HG02678 (cell line): ENCODE data around the gene ZNF804A.
A peak's percentile ranks its signal among the peaks of the same experiment; 100 is the strongest.

Source experiments
- ATAC-seq: cut with Tn5 transposase; IDR thresholded peaks from one replicate; pipeline ENCODE4 v1.9.1; 2021; ENCODE audit warnings: mild to moderate bottlenecking, moderate library complexity; ENCODE audit not compliant: unreplicated experiment

ZNF804A gene

DNA sequence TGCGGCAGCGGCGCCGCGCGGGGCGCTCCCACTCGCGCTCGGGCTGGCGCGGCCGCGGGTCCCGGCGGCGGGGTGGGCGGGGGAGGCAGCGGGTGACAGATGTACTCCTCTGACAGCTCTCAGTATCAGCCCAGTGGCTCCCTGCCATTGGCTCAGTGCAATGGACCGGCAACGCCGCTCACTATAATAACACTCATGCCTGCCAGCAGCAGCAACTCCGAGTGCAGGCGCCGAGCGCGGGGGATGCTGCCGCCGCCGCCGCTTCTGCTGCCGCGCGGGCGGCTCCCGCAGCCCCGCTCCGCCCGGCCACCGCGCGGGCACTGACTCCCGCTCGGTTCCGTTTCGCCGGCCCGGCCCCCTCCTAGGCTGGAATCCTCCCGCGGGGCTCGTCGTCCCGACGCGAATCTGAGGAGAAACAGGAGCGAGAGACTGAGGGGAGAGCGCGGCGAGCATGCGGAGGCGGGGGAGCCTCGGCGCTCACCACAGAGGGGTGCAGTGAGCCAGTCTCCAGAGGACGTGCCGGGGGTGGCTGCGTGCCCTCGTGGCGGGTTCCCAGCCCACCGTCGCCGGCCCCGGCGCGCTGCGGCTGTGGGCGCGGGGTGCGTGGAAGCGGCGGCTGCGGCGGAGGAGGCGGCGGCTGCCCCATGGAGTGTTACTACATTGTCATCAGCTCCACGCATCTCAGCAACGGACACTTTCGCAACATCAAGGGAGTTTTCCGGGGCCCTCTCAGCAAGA, at the start of gene ZNF804A:
Gene ZNF804A, plus strand, starts transcription at position 214 of the 738 bp plus-strand sequence. Its CDS starts 431 bp downstream, at position 645.
- ATAC-seq = peak; percentile 86

DNA sequence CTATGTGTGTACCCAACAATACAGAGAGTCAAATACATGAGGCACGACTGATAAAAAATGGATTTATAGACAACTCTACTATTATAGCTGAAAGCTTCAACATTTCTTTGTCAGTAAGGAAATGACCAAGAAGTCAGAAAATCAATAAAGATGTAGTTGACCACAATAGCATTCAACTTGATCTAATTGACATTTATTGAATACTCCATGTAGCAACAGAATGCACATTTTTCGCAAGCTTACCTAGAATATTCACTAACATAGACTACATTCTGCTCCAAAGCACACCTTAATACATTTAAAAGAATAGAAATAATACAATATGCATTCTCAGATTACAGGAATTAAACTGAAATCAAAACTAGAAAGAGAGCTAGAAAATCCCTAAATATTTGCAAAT, 49.2 kb upstream of the ZNF804A start:
- no peak for ATAC-seq

DNA sequence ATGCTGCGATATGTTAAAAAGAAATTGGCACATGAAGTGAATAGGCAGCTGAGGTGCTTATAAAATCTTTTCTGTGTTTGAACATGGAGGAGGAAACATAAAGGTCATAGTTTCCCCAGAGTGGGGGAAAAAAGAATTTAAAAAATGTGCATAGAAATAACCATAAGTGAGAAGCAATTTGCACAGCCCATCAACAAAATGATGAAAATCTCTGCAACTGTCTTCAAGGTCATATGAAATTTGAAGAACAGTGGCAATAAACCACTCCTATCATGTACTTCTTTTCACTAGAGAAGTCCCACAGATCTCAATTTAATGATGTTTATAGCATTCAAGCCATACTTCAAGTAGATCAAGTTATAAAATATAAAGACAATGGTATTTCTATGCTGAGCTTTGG, 46.7 kb upstream of the ZNF804A start:
- ATAC-seq = no peak

DNA sequence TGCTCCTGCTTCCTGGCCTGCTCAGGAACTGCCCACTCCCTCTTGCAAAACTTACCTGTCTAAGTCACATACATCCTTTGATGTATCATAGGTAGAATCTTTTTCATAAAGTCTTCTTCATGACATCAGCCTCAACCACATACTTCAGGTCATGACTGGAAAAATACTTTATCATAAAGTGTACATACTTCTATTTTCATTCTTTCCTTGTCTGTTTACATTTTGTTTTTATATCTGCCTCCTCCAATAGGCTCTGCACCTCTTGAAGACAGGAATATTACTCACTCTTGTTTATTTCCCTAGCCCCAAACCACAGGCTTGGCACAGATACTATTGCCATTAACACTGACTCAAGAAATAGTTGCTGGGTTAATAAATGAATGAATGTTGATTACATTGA, 43.6 kb upstream of the ZNF804A start:
- no peak for ATAC-seq

DNA sequence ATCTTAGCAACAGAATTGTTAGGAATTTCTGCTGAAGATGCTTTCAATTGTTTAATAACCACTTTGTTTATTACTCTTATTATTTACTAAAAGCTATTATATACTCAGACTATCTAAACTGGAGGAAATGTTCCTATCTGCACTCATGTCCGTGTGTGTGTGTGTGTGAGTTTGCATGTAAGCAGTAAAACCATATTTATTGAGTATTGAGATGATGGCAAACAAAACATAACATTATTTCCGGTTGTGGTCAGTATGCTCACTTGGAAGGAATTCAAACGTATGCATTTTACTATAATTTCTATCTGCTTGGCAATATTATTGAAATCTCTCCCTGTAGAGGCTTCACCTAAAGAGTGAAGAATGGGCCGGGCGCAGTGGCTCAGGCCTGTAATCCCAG, 43.0 kb upstream of the ZNF804A start:
- ATAC-seq = no peak

DNA sequence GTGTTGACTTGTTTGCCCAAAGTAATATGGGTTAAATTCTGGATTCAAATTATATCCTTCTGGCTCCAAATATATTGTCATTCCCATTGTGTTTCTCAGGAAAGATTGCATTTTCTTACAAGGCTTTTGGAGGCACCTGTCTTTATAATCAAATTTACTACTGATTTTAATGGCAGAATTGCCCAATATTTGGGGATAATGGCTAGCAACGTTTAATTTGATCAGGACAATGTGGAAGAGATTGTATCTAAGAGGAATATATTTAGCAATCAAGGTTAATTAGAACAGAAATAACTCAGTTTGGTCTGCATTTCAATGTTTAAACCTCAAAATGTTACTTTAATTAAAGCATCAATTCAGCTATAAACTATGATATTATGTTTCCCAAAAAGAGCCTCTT, 41.7 kb upstream of the ZNF804A start:
- ATAC-seq = no peak

DNA sequence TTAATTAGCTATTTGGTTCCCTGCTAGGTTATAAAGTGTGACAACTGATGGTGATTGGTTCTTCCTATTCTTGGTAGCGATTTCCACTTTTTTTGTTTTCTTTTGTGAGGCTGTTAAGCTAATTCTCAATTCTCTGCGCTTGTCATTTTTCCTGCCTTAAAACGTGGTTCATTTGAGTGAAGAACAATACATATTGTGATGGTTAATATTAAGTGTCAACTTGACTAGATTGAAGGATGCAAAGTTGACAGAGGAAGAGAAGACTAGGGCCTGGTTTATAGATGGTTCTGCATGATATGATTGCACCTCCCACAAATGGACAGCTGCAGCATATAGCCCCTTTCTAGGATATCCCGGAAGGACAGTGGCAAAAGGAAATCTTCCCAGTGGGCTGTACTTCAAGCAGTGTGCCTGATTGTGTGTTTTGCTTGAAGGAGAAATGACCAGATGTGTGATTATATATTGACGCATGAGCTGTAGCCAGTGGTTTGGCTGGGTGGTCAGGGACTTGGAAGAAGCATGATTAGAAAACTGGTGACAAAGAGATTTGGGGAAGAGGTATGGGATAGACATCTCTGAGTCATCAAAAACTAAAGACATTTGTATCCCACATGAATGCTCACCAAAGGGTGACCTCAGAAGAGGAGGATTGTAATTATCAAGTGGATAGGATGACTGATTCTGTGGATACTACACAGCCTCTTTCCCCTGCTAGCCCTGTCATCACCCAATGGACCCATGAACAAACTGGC, 39.4 kb upstream of the ZNF804A start:
- no peak for ATAC-seq

DNA sequence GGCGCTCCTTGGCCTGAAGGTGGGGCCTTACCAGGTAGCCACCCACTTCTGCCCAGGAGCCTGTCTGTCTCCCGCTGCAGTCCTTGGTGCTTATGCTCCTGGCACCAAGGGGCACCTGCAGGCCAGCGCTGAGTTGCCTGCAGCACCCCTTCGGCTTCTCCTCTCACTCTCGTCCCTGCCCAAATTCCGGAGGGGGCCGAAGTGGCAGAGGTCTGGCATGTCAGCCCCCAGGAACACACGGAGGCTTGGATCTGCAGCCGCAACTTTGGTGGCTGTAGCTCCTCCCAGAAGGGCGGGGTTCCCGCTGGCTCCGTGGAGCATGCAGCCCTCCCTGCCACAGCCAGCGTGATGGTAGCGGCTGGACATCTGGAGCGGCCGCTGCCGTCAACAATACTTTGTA, 37.7 kb upstream of the ZNF804A start:
- no peak for ATAC-seq

DNA sequence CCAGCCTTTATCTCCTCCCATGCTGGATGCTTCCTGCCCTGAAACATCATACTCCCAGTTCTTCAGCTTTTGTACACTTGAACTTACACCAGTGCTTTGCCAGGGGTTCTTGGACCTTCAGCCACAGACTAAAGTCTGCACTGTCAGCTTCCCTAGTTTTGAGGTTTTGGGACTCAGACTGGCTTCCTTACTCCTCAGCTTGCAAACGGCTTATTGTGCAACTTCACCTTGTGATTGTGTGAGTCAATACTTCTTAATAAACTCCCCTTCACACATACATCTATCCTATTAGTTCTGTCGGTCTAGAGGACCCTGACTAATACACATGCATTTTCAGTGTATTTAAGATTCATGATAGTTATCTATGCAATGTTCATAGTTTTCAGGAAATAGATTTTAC, 35.8 kb upstream of the ZNF804A start:
- ATAC-seq = no peak

DNA sequence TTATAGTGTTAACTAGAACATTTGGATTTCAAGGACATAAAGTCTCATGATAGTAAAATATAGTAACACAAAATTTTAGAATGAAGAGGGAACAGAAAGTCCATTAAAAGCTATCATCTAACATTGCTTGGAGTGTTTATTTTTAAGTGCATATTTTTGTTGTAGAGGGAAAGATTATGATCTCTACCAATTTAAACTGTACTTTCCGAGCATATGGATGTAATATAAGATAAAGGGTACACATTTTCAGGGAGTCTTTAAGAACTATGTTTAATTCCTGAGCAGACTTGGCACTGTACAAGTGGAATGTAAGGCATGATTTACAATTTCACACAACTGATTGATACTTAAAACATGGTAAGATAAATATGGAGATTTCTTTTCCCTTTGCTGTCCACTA, 34.2 kb upstream of the ZNF804A start:
- ATAC-seq = no peak

DNA sequence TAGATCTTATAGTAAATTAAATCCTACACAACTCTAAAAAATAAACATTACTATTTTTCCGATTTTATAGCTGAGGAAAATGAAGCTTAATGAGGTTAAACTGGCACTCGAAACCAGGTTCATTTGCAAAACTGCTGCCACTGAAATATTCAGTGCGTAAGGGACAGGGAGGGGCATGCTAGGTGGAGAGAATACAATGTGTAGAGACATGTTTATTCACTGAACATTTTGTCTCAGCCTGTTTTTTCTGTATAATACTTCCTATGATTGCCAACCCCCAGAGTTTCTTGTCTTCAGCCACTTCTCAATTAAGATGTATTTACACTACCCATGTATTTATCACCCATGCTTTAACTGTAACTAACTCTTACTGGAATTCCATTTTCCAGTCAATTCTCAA, 31.6 kb upstream of the ZNF804A start:
- no peak for ATAC-seq

DNA sequence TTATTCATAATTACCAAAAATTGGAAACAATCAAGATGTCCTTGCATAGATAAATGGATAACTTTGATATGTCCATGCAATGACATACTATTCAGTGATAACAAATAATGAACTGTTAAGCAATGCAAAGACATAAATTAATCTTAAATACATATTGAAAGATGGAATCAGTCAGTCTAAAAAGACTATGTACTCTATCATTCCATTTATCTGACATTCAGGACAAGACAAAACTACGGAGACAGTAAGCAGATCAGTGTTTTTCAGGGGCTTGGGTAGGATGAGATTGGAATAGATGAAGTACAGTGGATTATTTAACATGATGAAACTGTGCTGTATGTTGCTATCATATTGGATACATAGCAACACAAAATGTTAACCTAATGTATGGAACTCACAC, 21.3 kb upstream of the ZNF804A start:
- no peak for ATAC-seq

DNA sequence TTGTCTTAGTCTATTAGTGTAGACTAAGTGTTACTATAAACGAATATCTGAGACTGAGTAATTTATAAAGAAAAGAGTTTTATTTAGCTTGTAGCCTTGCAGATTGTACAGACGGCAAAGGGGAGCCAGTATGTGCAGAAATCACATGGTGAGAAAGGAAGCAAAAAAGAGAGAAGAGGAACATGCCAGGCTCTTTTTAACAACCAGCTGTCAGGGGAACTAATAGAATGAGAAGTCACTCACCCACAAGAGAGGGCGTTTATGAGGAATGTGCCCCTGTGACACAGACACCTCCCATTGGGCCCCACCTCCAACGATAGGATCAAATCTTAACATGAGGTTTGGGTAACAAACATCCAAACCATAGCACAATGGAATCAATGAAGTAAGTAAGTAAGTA, 20.6 kb upstream of the ZNF804A start:
- ATAC-seq = no peak

DNA sequence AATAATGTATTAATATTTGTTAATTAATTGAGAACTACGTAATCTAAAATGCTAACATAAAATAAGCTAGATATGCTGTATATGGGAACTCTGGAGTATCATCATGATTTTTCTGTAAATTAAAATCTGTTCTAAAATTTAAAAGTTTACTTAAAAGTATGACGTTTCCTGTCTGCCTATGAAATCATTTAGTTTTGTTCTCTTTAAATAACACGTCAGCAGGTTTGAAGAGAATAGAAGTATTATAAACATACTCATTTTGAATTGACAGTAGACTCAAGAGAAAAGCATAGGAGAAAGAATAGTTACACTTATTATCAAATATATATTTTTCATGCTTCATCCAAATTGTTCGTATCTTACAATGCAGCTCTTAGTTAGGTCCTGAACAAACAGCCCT, 19.1 kb upstream of the ZNF804A start:
- ATAC-seq = no peak

DNA sequence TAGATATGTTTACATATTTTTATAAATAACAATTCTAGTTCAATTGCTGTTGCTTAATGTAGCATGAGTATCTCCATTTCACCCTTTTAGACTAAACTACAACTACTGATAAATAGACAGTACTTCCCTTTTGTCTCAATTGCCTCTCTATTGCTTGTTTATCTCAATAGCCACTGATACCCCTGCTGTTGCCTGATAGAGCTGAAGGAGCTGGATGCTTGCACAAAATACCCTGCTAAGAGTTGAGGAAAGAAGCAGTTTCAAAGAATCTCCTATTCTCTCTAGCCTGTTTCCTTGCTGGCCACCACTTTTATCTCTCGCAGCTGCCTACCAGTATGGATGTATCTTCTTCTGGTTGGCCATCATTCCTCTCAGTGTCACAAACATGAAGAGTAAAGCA, 16.9 kb upstream of the ZNF804A start:
- ATAC-seq = no peak

DNA sequence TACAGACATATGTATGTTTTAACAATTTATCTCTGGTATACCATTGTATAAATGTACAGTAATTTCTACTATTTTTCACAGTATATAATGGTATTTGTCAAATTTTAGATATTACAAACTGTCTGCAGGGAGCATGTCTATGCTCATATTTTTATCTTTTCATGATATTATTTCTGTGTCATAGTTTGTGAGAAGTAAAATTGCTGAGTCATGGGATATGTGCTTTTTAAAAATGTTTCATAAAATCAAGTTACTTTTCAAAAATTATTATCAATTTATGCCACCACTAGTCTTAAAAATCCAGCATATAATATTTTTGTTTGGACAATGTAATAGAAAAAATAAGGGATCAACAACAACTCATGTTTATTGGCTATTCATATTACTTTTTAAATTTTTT, 9.1 kb upstream of the ZNF804A start:
- ATAC-seq = no peak

DNA sequence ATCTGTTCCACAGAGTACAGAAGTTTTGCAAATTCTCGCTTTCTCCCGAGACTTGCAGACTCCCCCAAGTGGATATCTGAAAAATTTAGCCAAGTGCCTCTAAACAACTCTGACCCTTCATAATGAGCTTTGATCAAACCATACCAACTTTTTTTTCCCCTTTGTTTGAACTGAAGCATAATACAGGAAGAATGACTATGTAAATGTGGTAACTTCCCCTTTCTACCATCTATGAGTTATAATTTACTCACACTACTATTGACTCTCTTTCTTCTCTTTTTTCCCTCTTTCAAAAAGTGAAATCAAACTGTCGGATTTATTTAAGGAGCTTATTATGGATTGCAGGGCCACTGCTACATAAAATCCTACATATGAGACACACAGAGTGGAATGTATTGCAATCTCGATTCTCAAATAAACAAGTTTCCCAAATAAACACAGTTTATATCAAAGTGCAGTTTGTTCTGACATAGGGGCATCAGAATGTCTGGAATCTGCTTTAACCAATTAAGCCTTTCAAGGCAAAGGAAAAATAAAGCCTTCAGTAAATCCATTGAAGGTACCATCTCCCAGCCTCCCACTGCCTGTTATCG, 1.4 kb upstream of the ZNF804A start:
- peak; percentile 15 for ATAC-seq

DNA sequence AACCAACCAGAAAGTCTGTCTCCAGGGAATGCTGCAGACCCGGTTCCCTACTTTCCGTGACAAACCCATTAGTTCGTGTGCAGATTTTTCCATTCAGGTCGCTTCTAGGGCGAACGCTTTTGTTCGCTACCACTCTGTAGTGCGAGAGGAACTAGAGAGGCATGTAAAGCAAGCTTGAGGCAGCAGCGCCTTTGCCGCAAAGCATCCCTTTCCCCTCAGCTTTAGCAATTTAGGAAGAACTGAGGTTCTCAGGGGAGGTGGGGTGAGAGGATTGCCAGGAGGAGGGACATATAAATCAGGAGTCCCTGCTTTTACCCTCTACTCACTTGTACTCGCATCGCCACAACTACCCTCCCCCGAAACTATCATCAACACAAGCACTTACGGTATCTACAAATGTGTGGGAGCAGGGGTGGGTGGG, 748 bp upstream of the ZNF804A start:
- peak; percentile 22 for ATAC-seq

DNA sequence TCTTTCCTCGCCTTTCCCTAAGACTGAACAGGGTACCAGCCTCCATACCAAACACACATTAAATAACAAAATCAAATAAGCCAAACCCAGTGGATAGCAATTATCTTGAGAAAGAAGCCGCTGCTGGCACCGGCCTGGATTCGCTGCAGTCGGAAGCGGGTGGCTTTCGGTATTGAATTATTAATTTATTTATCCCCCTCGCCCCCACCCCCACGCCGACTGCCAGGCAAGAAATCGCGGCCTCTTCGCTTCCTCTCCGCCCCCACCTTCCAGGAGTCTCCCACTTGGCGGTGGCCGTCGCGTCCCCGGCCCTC, 370 bp upstream of the ZNF804A start:
- no peak for ATAC-seq

DNA sequence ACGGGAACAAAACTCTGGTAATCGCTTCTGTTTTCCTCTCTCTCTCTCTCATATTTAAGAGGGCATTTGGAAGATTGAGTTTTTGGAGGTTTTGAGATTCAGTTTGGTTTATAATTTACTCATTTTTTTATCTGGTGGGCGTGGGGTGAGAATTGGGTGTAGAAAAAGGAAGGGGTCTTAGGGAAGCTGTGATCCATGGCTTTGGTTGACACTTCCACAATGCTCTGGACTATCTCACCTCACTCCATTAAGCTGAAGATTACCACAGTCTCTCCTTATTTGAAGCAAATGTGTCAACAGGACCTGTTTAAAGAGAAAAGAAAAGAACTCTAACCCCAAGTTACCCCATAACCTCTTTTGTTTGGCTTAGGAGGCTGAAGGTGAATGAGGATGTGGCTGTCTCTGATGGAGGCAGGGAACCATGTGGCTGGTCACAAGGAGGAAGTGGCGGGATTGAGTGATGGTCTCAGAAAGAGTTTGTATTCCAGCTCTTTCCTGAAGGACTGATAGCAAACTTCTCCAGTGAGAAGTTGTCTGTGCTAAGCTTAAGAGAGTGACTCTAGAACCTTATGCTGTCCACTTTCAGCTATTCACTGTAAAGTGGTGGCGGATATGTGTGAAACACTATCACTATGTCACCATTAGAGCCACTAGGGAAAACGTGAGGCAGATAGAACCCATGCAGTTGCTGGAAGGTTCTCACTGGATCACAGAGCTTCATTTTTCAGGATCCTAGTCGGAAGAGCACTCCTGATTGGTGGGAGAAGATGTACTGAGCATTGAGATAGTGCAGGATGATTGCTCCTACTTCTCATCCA, 934 bp downstream of the ZNF804A start:
- ATAC-seq = no peak

DNA sequence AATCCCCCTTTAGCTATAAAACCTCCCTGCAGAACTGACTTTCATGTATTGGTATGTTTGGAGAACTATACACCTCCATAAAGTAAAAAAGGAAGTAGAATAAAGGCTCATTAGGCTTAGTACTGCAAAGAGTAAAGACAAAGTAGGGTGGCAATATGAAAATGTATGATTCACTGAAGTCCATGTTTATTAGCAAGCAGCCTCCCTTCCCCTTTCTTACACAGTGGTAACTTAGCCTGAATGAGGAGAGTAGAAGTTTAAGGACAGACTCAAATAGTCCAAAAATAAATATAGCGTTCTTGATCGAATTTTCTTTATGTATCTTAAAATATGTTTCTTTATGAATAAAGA, 1.5 kb downstream of the ZNF804A start:
- no peak for ATAC-seq

DNA sequence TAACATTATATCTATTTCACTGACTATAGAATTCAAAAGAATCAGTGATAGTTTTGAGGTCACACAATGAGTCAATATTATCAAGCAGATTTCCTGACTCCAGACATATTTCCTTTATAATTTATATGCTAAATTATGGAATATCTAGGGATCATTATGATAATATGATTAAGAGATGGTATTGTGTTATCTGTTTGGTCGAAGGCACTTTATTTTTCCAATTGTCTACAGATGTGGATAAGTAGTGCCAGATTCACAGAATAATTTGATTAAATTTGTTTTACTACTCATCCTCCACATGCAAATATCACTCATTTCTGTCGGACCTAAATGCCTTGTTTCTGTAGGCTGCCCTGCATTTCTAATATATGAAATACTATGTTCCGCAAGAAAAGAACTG, 4.4 kb downstream of the ZNF804A start:
- ATAC-seq = no peak
